Spleen (tissue), 11 donors: Measurements from ENCODE around the gene VAC14. TPM values are rescaled to one million over a fixed set of nuclear protein-coding genes. Genes with fewer than 3 reads are reported as not detected.
A peak's percentile ranks its signal among the peaks of the same experiment; 100 is the strongest.

ENCODE experiments used
- DNase-seq: peaks from one replicate; pipeline ENCODE4 v3.0.0-alpha.2; 2020
- H3K27ac ChIP-seq, 8 donors: fragments of 200-600 bp; sonication (generic) in 7 of 8; 1 replicate in 4 of 8; 2 replicates in 4 of 8; pipeline versions ENCODE4 v1.5.0 to v1.8.0; 2016 to 2021; ENCODE audit warnings: inconsistent platforms in 4 of 8, mild to moderate bottlenecking in 4 of 8, moderate library complexity in 1 of 8
- H3K27me3 ChIP-seq, 7 donors: fragments of 200-600 bp; sonication (generic) in 6 of 7; replicated peaks in 1 of 7; 1 replicate in 4 of 7; 2 replicates in 3 of 7; pipeline versions ENCODE4 v1.5.0 to v1.8.0; 2016 to 2021; ENCODE audit warnings: inconsistent platforms in 3 of 7, mild to moderate bottlenecking in 1 of 7
- H3K36me3 ChIP-seq, 6 donors: fragments of 200-600 bp; sonication (generic) in 5 of 6; 1 replicate in 4 of 6; 2 replicates in 2 of 6; pipeline versions ENCODE4 v1.5.0 to v1.8.0; 2016 to 2021; ENCODE audit warnings: inconsistent platforms in 2 of 6
- H3K4me1 ChIP-seq, 6 donors: fragments of 200-600 bp; sonication (generic) in 5 of 6; 1 replicate in 3 of 6; 2 replicates in 3 of 6; pipeline versions ENCODE4 v1.5.0 to v1.8.0; 2016 to 2021; ENCODE audit warnings: inconsistent platforms in 3 of 6
- H3K4me3 ChIP-seq, 8 donors: fragments of 200-600 bp; sonication (generic) in 7 of 8; 1 replicate in 4 of 8; 2 replicates in 4 of 8; pipeline versions ENCODE4 v1.5.0 to v1.8.0; 2016 to 2021; ENCODE audit warnings: inconsistent platforms in 4 of 8, mild to moderate bottlenecking in 4 of 8, moderate library complexity in 2 of 8
- H3K9me3 ChIP-seq, 8 donors: fragments of 200-600 bp; sonication (generic) in 7 of 8; 1 replicate in 4 of 8; 2 replicates in 4 of 8; pipeline versions ENCODE4 v1.5.0 to v1.8.0; 2016 to 2021; ENCODE audit warnings: inconsistent platforms in 4 of 8
- CTCF ChIP-seq, 11 experiments: fragments of 200-600 bp in 7 of 11; fragments of 450-650 bp in 4 of 11; sonication (generic) in 4 of 11; IDR thresholded peaks in 8 of 11; conservative IDR thresholded peaks in 3 of 11; 1 replicate in 7 of 11; 2 replicates in 4 of 11; pipeline versions ENCODE4 v1.4.0 to v1.8.0; 2016 to 2021; ENCODE audit warnings: antibody characterized with exemption in 11 of 11, inconsistent platforms in 4 of 11, mild to moderate bottlenecking in 1 of 11
- POLR2A ChIP-seq, 3 donors: fragments of 450-650 bp; IDR thresholded peaks; one replicate each; pipeline ENCODE4 v1.5.1; 2017; ENCODE audit warnings: antibody characterized with exemption in 3 of 3, mild to moderate bottlenecking in 1 of 3
- POLR2AphosphoS5 ChIP-seq, 3 donors: sonication (generic); formaldehyde crosslinking; IDR thresholded peaks; one replicate each; pipeline ENCODE4 v1.5.1; 2017; ENCODE audit warnings: antibody characterized with exemption in 3 of 3
- WGBS, 5 donors: extraction: QIAGEN DNeasy Blood & Tissue Kit in 3 of 5; methylation state at CpG; one replicate each; pipeline versions ENCODE4 v1.1.5 to v1.1.7; 2013 to 2018; 5-methylcytosine and 5-hydroxymethylcytosine counted together
- intact Hi-C: fragments of 100-400 bp; cut with DNase I; formaldehyde crosslinking; loops from one replicate; pipeline ENCODE4 v1.15.0; 2023; ENCODE audit warnings: low total_unique reads
- polyA plus RNA-seq, 3 donors: library from polyadenylated mRNA; stranded (reverse); fragments of 200-250 nt; gene quantifications; one replicate each; pipeline ENCODE4 v1.2.1, GENCODE V29; 2013
- total RNA-seq, 7 donors: library from RNA; depleted of rRNA in 3 of 7; stranded (reverse); fragments of >200 nt in 3 of 7; fragmentation: NEBNext Ultra II Directional in 4 of 7; extraction: Animal tissue kit (Norgen Biotek cat#: 25700) in 4 of 7; gene quantifications; one replicate each; pipeline versions ENCODE4 v1.1.0 to v1.2.1, GENCODE V29; 2016 to 2021
- donor health status: healthy with polysubstance abuse.
- donor health status: DM: no; HTN: no; CAD: no; lungs with moderate emphysema.
- donor health status: DM: no; HTN: no; CAD: no.
- donor health status: Bipolar disorder and iron deficiency.
- donor health status: healthy.
- donor health status: DM: no; HTN: no; CAD: no.
- donor health status: DM: yes; HTN: yes; CAD: no.

Gene VAC14
- total and polyA plus RNA-seq, 10 donors = 29.1 to 70.0 (median 48.1) TPM

- no peaks in the 10 kb centered on the region for H3K9me3 ChIP-seq
- peak overlapping the region in 1 of 8 donors; percentile 86 for H3K27ac ChIP-seq
- TF ChIP-seq POLR2AphosphoS5 (IDR thresholded peaks at IDR 0.05) = no peak
- no peak for TF ChIP-seq POLR2A (IDR thresholded peaks at IDR 0.05)
- TF ChIP-seq CTCF (IDR thresholded peaks at IDR 0.05 in 8 of 11, conservative IDR thresholded peaks at IDR 0.05 in 3 of 11) = no peak
- intact Hi-C loops = no loop called here
- no peaks in the 10 kb centered on the region for H3K27me3 ChIP-seq
- peaks cover 40 to 99% (median 77%) of the 10 kb centered on the region in 6 donors for H3K4me1 ChIP-seq
- DNase-seq = no peak
- no peak overlapping the region for H3K4me3 ChIP-seq
- WGBS, 5 donors = 87 to 93% (median 91%) methylated on average over 10 of the region's 10 CpGs
- peaks cover 0 to 73% (median 8%) of the 10 kb centered on the region in 6 donors for H3K36me3 ChIP-seq
Observed at GRCh38 chr16:70698901-70699300, 102.1 kb downstream of the VAC14 start.

- Histone ChIP-seq H3K36me3 (peaks cover 0 to 80% (median 8%) of the 10 kb centered on the region in 6 donors), H3K4me1 (peaks cover 42 to 99% (median 71%) of the 10 kb centered on the region in 6 donors), H3K9me3 (no peaks in the 10 kb centered on the region), H3K27ac (peak overlapping the region; percentile 27 to 90 (median 76)), H3K27me3 (no peaks in the 10 kb centered on the region), H3K4me3 (no peak overlapping the region)
- no peak for TF ChIP-seq CTCF (IDR thresholded peaks at IDR 0.05 in 8 of 11, conservative IDR thresholded peaks at IDR 0.05 in 3 of 11)
- no peak for TF ChIP-seq POLR2A (IDR thresholded peaks at IDR 0.05)
- no peak for TF ChIP-seq POLR2AphosphoS5 (IDR thresholded peaks at IDR 0.05)
- DNase-seq = no peak
- intact Hi-C loops = no loop called here
- 60 to 78% (median 66%) methylated on average over 7 to 14 of the region's 14 CpGs for WGBS, 5 donors
Observed at GRCh38 chr16:70697594-70698170, 103.3 kb downstream of the VAC14 start.

GRCh38 chr16:70696952-70697593, 103.9 kb downstream of the VAC14 start:
- Histone ChIP-seq H3K27me3 (no peaks in the 10 kb centered on the region), H3K4me1 (peaks cover 40 to 99% (median 68%) of the 10 kb centered on the region in 6 donors), H3K9me3 (no peaks in the 10 kb centered on the region), H3K4me3 (no peak overlapping the region), H3K36me3 (peaks cover 0 to 80% (median 8%) of the 10 kb centered on the region in 6 donors), H3K27ac (peak overlapping the region; percentile 27 to 90 (median 76))
- 26 to 49% (median 29%) methylated on average over 13 to 19 of the region's 19 CpGs for WGBS, 5 donors
- intact Hi-C loops = no loop called here
- DNase-seq = peak; percentile 75
- TF ChIP-seq POLR2A (IDR thresholded peaks at IDR 0.05) (no peak), POLR2AphosphoS5 (IDR thresholded peaks at IDR 0.05) (peak; percentile 52 to 59 (median 52)), CTCF (IDR thresholded peaks at IDR 0.05 in 8 of 11, conservative IDR thresholded peaks at IDR 0.05 in 3 of 11) (no peak)

GRCh38 chr16:70696355-70696754, 104.6 kb downstream of the VAC14 start:
- no peak overlapping the region for H3K4me3 ChIP-seq
- no peaks in the 10 kb centered on the region for H3K9me3 ChIP-seq
- intact Hi-C loops = no loop called here
- peaks cover 40 to 100% (median 70%) of the 10 kb centered on the region in 6 donors for H3K4me1 ChIP-seq
- DNase-seq = no peak
- no peaks in the 10 kb centered on the region for H3K27me3 ChIP-seq
- peak overlapping the region; percentile 27 to 90 (median 76) for H3K27ac ChIP-seq
- 89 to 95% (median 91%) methylated on average over 8 of the region's 8 CpGs for WGBS, 5 donors
- TF ChIP-seq CTCF (IDR thresholded peaks at IDR 0.05 in 8 of 11, conservative IDR thresholded peaks at IDR 0.05 in 3 of 11) (no peak), POLR2A (IDR thresholded peaks at IDR 0.05) (no peak), POLR2AphosphoS5 (IDR thresholded peaks at IDR 0.05) (no peak)
- H3K36me3 ChIP-seq = peaks cover 0 to 85% (median 8%) of the 10 kb centered on the region in 6 donors
